OCI-LY7 (cell line): Measurements from ENCODE around the gene FERMT2. TPM values are rescaled to one million over a fixed set of nuclear protein-coding genes. Genes with fewer than 3 reads are reported as not detected.

ENCODE experiments used
- BruUV-seq: library from RNA; stranded (reverse); fragments of 400-500 nt; replicated peaks from 2 replicates; lab custom pipeline; 2021; lab: Mats Ljungman, UMichigan
- CTCF ChIA-PET: fragments of 300-600 bp; sonication (Branson Sonifier 250); formaldehyde crosslinking; loops from one replicate; lab custom pipeline; 2022; ENCODE audit warnings: antibody characterized with exemption; ENCODE audit not compliant: unreplicated experiment; lab: Charles Lee
- POLR2A ChIA-PET: fragments of 300-600 bp; sonication (Branson Sonifier 250); formaldehyde crosslinking; loops from one replicate; lab custom pipeline; 2022; ENCODE audit warnings: antibody characterized with exemption; lab: Charles Lee
- DNase-seq: peaks from one replicate; pipeline ENCODE4 v3.0.0-alpha.2; 2015; ENCODE audit warnings: low spot score
- H2AFZ ChIP-seq: fragments of 200-600 bp; sonication (generic), shearing (Covaris generic); 2 replicates; pipeline ENCODE4 v1.6.1; 2014; ENCODE audit warnings: mild to moderate bottlenecking, antibody characterized with exemption, low read length, moderate library complexity
- H3K27ac ChIP-seq: fragments of 200-600 bp; sonication (generic); 2 replicates; pipeline ENCODE4 v1.5.1; 2014; ENCODE audit warnings: mixed run types, low read depth, mild to moderate bottlenecking, moderate library complexity, low read length, inconsistent platforms; ENCODE audit not compliant: poor library complexity, severe bottlenecking
- H3K36me3 ChIP-seq: fragments of 200-600 bp; sonication (generic); 2 replicates; pipeline ENCODE4 v1.6.1; 2014; ENCODE audit warnings: mild to moderate bottlenecking, antibody characterized with exemption, low read length, moderate library complexity, mixed read lengths; ENCODE audit not compliant: insufficient read depth
- H3K4me1 ChIP-seq: fragments of 200-600 bp; sonication (generic); 2 replicates; pipeline ENCODE4 v1.5.1; 2014; ENCODE audit warnings: mild to moderate bottlenecking, low read length; ENCODE audit not compliant: insufficient read depth, poor library complexity, severe bottlenecking
- H3K4me2 ChIP-seq: fragments of 200-600 bp; sonication (generic); 2 replicates; pipeline ENCODE4 v1.6.1; 2014; ENCODE audit warnings: mild to moderate bottlenecking, low read length
- H3K4me3 ChIP-seq: fragments of 200-600 bp; sonication (generic); 2 replicates; pipeline ENCODE4 v1.5.1; 2014; ENCODE audit warnings: mild to moderate bottlenecking, low read depth, low read length; ENCODE audit not compliant: poor library complexity, severe bottlenecking
- H3K79me2 ChIP-seq: fragments of 200-600 bp; sonication (generic); 2 replicates; pipeline ENCODE4 v1.6.1; 2016; ENCODE audit warnings: low read depth, mild to moderate bottlenecking, low read length, moderate library complexity, mixed read lengths; ENCODE audit not compliant: insufficient read depth
- H3K9me2 ChIP-seq: fragments of 200-600 bp; sonication (generic); 2 replicates; pipeline ENCODE4 v1.6.1; 2016; ENCODE audit warnings: mild to moderate bottlenecking, low read length, mixed read lengths; ENCODE audit not compliant: insufficient read depth
- H3K9me3 ChIP-seq: fragments of 200-600 bp; sonication (generic); 2 replicates; pipeline ENCODE4 v1.6.1; 2014; ENCODE audit warnings: mild to moderate bottlenecking, mixed run types, low read length, mixed read lengths
- H4K20me1 ChIP-seq: fragments of 200-600 bp; sonication (generic); 2 replicates; pipeline ENCODE4 v1.6.1; 2014; ENCODE audit warnings: mild to moderate bottlenecking, antibody characterized with exemption, low read length, moderate library complexity, mixed read lengths; ENCODE audit not compliant: insufficient read depth
- EZH2phosphoT487 ChIP-seq: fragments of 200-600 bp; sonication (generic); IDR thresholded peaks from 2 replicates; pipeline ENCODE4 v1.6.1; 2018; ENCODE audit warnings: low read depth, borderline replicate concordance, mild to moderate bottlenecking, mixed run types, antibody characterized with exemption, low read length, moderate library complexity, mixed read lengths
- intact Hi-C: fragments of 100-400 bp; cut with micrococcal nuclease; formaldehyde crosslinking; loops from one replicate; pipeline ENCODE4 v1.10.0; 2022; ENCODE audit not compliant: unreplicated experiment
- total RNA-seq, 2 experiments: library from RNA; depleted of rRNA in 1 of 2; stranded (reverse); fragments of >200 nt in 1 of 2; shearing (Covaris generic) in 1 of 2; gene quantifications; 2 replicates each; pipeline ENCODE4 v1.2.3, GENCODE V29; 2014 to 2022
- TF ChIP-seq, protein P1 (sequence below): fragments of 200-600 bp; sonication (generic); conservative IDR thresholded peaks from 2 replicates; pipeline ENCODE4 v1.5.1; 2014; ENCODE audit warnings: mild to moderate bottlenecking, antibody characterized with exemption, low read length, moderate library complexity, mixed read lengths

FERMT2 gene
- total RNA-seq, 2 experiments from 2014 or later: not detected

GRCh38 chr14:52879958-52880357, 70.9 kb downstream of the FERMT2 start:
- ChIA-PET POLR2A (interaction anchor here (0.9 kb wide), 1 partner anchor 9 kb away, joined by 4 read pairs; no protein-coding TSS in a partner anchor), CTCF (no interaction called here)
- no peak for DNase-seq
- Histone ChIP-seq H3K4me1 (no peaks in the 10 kb centered on the region), H3K27ac (no peak overlapping the region), H3K79me2 (no peaks in the 10 kb centered on the region), H3K4me3 (no peak overlapping the region), H4K20me1 (no peaks in the 10 kb centered on the region), H2AFZ (no peak overlapping the region), H3K9me2 (no peaks in the 10 kb centered on the region), H3K9me3 (no peaks in the 10 kb centered on the region), H3K4me2 (no peak overlapping the region), H3K36me3 (no peaks in the 10 kb centered on the region)
- no TSS peak for BruUV-seq
- intact Hi-C loops: no loop called here
- TF ChIP-seq, protein P1, sequence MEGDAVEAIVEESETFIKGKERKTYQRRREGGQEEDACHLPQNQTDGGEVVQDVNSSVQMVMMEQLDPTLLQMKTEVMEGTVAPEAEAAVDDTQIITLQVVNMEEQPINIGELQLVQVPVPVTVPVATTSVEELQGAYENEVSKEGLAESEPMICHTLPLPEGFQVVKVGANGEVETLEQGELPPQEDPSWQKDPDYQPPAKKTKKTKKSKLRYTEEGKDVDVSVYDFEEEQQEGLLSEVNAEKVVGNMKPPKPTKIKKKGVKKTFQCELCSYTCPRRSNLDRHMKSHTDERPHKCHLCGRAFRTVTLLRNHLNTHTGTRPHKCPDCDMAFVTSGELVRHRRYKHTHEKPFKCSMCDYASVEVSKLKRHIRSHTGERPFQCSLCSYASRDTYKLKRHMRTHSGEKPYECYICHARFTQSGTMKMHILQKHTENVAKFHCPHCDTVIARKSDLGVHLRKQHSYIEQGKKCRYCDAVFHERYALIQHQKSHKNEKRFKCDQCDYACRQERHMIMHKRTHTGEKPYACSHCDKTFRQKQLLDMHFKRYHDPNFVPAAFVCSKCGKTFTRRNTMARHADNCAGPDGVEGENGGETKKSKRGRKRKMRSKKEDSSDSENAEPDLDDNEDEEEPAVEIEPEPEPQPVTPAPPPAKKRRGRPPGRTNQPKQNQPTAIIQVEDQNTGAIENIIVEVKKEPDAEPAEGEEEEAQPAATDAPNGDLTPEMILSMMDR: no peak
- no peak for TF ChIP-seq EZH2phosphoT487

- H2AFZ ChIP-seq: no peak overlapping the region
- H3K4me2 ChIP-seq: no peak overlapping the region
- no peaks in the 10 kb centered on the region for H3K9me2 ChIP-seq
- no peak for DNase-seq
- H4K20me1 ChIP-seq: no peaks in the 10 kb centered on the region
- TF ChIP-seq EZH2phosphoT487: no peak
- TF ChIP-seq, protein P1: no peak
- no peaks in the 10 kb centered on the region for H3K9me3 ChIP-seq
- H3K79me2 ChIP-seq: no peaks in the 10 kb centered on the region
- intact Hi-C loops: no loop called here
- H3K36me3 ChIP-seq: no peaks in the 10 kb centered on the region
- H3K4me1 ChIP-seq: no peaks in the 10 kb centered on the region
- POLR2A ChIA-PET: no interaction called here
- no peak overlapping the region for H3K4me3 ChIP-seq
- CTCF ChIA-PET: no interaction called here
- H3K27ac ChIP-seq: no peak overlapping the region
- no TSS peak for BruUV-seq
Measured at GRCh38 chr14:52878946-52879345, 71.9 kb downstream of the FERMT2 start.

DNA sequence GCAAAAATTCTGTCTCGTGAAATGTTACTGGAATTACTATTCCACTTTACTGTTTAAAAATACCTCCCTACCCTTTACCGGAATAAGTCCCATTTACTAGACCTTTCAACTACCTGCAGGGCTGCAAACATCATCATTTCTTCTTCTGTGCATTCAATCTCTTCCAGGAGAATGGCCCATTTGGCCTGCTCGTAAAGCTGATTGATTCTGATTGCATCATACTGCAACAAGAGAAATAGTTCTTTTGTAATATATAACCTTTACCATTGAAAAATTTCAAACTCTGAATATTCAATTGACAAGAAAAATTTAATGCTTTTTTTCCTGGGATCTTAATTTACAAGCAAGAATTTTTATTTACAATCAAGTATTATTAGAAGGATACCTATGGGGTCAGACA, 72.4 kb downstream of the FERMT2 start:
- no peak overlapping the region for H3K4me3 ChIP-seq
- H3K27ac ChIP-seq: no peak overlapping the region
- BruUV-seq: no TSS peak
- H3K9me2 ChIP-seq: no peaks in the 10 kb centered on the region
- TF ChIP-seq EZH2phosphoT487: no peak
- TF ChIP-seq, protein P1: no peak
- no peaks in the 10 kb centered on the region for H3K79me2 ChIP-seq
- CTCF ChIA-PET: no interaction called here
- no peak overlapping the region for H2AFZ ChIP-seq
- intact Hi-C loops: no loop called here
- H3K9me3 ChIP-seq: no peaks in the 10 kb centered on the region
- H4K20me1 ChIP-seq: no peaks in the 10 kb centered on the region
- H3K4me2 ChIP-seq: no peak overlapping the region
- DNase-seq: no peak
- no peaks in the 10 kb centered on the region for H3K36me3 ChIP-seq
- no peaks in the 10 kb centered on the region for H3K4me1 ChIP-seq
- POLR2A ChIA-PET: no interaction called here
